ENCODE results near the gene OPRM1.

The OPRM1 gene

DNA sequence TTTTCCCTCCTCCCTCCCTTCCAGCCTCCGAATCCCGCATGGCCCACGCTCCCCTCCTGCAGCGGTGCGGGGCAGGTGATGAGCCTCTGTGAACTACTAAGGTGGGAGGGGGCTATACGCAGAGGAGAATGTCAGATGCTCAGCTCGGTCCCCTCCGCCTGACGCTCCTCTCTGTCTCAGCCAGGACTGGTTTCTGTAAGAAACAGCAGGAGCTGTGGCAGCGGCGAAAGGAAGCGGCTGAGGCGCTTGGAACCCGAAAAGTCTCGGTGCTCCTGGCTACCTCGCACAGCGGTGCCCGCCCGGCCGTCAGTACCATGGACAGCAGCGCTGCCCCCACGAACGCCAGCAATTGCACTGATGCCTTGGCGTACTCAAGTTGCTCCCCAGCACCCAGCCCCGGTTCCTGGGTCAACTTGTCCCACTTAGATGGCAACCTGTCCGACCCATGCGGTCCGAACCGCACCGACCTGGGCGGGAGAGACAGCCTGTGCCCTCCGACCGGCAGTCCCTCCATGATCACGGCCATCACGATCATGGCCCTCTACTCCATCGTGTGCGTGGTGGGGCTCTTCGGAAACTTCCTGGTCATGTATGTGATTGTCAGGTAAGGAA is at the start of gene OPRM1:
TSS of gene OPRM1 (plus strand) at position 10 of the 612 bp plus-strand sequence. CDS start at position 315, 305 bp downstream.
- no peak for TF ChIP-seq GATA2 (IDR thresholded peaks at IDR 0.05; ENCODE audit: low read depth, low read length)
- no peak for TF ChIP-seq GATA3 (IDR thresholded peaks at IDR 0.05; ENCODE audit: low read depth, low read length)

DNA sequence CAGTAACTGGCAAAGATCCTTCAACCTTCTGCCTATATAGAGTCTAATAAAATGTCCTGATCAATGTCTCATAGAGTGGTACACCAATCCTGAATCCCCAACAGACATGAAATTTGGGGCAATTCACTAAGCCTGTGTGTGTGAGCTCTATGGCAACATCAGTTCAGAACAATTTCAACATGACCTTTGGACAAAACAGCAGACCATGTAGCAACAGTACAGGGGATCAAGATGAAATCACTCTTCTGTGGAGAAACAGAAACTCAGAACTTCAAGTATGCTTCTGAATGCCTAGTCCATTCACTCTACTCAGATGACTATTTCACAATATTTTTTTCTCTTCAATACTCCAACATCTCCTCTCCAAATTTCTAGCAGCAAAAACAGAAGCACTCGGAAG is 49.1 kb upstream of the OPRM1 start:
- no peak for TF ChIP-seq GATA2 (IDR thresholded peaks at IDR 0.05; ENCODE audit: low read depth, low read length)
- no peak for TF ChIP-seq GATA3 (IDR thresholded peaks at IDR 0.05; ENCODE audit: low read depth, low read length)

DNA sequence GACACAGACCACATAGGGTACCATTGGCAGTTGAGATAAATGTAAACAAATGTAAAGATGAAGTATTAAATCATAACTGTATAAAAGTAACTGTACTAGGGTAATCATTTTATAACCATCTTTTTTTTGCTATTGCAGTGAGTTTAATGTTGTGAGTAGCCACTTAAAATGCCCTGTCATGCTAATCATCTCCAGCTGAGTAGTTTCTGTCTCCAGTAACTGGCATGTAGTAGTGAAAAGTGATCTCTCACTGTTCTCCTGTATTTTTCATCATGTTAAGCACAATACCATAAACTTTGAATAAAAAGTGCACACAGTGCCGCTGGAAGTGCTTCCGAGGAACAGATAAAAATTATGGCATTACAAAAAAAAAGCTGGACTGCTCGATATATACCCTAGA is 45.0 kb upstream of the OPRM1 start:
- TF ChIP-seq GATA2 (IDR thresholded peaks at IDR 0.05; ENCODE audit: low read depth, low read length) (no peak), GATA3 (IDR thresholded peaks at IDR 0.05; ENCODE audit: low read depth, low read length) (no peak)

DNA sequence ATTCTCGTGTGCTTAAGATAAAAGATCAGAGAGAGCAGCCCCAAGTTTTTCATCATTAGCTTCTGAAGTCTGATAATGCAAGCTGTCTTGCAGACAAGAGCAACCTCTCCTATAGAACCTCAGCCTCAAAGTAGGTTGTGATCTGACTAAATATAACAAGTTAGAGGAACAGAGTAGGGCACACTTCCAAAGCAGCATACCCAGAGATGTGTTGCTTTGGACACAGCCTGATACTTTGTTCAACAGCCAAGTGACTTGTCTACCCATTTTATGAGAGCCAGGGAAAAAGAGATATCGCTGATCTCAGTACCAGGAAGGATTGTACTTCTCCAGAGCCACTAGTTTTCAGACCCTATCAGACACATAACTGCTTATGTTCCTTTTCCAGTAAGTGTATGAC is 44.2 kb upstream of the OPRM1 start:
- TF ChIP-seq GATA2 (IDR thresholded peaks at IDR 0.05; ENCODE audit: low read depth, low read length) (no peak), GATA3 (IDR thresholded peaks at IDR 0.05; ENCODE audit: low read depth, low read length) (no peak)

DNA sequence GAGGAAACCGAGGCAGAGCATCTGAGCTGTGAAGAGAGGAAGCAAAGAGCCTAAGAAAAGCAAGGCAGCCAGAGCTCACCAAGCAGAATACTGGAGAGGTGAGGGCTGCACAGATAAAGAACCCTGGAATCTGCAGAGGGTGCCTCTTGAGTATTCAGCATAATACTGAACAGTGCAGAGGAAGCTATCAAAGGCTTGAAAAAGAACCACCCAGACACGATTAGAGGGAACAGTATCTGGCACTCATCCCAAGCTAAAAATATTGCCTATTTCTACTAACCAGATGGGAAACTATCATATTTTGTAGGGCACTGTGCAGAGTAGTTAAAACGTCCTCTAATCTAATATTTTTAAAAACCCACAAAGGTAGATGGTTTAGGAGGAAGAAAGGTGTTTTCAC is 41.8 kb upstream of the OPRM1 start:
- TF ChIP-seq GATA3 (IDR thresholded peaks at IDR 0.05; ENCODE audit: low read depth, low read length): no peak
- TF ChIP-seq GATA2 (IDR thresholded peaks at IDR 0.05; ENCODE audit: low read depth, low read length): no peak

DNA sequence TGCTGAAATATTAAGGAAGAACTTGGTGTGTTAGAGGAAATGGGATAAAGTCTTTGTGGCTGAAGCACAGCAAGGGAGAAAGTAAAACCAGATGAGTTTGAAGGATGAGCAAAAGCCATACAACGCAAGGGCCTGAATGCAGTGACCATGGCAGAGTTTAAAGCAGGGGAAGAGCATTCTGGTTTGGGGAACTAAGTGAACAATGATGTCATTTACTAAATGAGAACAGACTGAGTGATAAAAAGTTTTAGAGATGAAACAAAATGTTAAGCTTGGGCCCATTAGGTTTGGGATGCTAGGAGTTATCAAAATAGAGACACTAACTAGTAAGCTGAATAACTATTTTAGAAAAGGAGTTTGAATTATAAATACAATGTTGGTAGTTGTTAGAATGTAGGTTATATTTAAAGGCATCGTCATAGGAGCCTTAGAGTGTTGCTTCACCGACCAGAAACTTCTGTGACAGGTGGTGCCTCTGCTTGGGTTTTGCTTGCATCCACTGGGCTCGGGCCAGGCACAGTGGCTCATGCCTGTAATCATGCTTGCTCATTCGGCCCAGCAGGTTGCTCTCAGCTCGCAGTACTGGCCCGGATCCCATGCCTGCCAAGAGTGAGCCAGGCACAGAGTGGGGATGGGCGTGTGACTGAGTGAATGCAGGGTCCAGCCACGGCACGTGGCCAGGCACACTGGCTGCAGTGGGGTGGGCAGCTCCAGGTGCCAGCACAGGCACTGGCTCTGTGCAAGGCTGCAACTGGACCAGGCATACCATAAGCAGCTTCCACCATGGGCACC is 37.4 kb upstream of the OPRM1 start:
- TF ChIP-seq GATA2 (IDR thresholded peaks at IDR 0.05; ENCODE audit: low read depth, low read length): no peak
- TF ChIP-seq GATA3 (IDR thresholded peaks at IDR 0.05; ENCODE audit: low read depth, low read length): no peak

DNA sequence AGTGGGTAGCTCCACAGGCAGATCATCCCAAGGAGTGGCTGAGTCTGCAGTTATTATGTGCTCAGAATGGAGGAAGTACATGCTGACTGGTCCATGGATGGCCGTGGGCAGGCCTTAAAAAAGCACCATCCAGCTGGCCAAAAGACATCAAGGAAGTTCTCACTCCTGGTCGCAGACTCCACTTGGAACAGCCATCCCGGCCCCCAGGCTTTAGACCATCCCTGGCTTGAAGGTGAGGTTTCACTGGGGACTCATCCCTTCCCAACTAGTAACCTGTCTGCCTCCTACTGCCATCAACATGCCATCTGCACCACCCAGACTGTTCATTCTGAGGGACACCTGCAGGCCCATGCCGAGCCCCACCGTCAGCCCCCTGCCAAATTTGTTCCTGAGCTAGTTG is 36.1 kb upstream of the OPRM1 start:
- no peak for TF ChIP-seq GATA2 (IDR thresholded peaks at IDR 0.05; ENCODE audit: low read depth, low read length)
- TF ChIP-seq GATA3 (IDR thresholded peaks at IDR 0.05; ENCODE audit: low read depth, low read length): no peak

DNA sequence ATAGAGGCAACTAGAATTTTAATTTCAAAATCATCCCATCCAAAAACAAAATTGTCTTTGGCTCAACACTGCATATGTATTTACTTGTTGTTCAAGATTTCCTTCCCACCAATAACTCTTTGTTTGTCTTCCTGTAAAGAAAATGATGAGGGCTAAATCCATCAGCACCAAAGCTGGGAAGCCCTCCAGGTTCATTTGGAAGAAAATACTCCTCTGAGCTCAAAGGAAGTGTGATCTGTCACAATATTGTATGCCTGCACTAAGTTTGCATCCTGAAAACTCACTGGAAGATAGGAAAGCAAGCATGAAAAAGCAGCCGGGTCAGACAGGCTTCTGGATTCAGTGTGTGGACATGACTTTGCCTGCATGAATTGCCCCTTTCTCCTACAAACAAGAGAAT is 28.7 kb upstream of the OPRM1 start:
- TF ChIP-seq GATA3 (IDR thresholded peaks at IDR 0.05; ENCODE audit: low read depth, low read length): no peak
- TF ChIP-seq GATA2 (IDR thresholded peaks at IDR 0.05; ENCODE audit: low read depth, low read length): no peak

DNA sequence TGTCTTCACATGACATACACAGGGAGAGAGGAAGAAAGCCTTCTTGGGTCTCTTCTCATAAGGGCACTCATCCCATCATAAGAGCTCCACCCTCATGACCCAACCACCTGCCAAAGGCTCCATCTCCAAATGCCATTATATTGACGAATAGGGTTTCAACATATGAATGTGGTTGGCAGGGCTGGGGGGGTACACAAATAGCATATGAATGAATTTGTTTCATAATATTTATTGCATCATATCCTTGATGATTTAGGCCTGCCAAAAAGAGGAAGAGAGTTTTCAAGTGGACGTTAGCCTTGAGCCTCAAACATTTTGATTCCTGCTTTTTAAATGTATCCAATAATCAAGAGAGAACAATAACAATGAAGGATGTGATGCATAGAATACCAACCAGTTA is 26.2 kb upstream of the OPRM1 start:
- TF ChIP-seq GATA2 (IDR thresholded peaks at IDR 0.05; ENCODE audit: low read depth, low read length): no peak
- TF ChIP-seq GATA3 (IDR thresholded peaks at IDR 0.05; ENCODE audit: low read depth, low read length): no peak

DNA sequence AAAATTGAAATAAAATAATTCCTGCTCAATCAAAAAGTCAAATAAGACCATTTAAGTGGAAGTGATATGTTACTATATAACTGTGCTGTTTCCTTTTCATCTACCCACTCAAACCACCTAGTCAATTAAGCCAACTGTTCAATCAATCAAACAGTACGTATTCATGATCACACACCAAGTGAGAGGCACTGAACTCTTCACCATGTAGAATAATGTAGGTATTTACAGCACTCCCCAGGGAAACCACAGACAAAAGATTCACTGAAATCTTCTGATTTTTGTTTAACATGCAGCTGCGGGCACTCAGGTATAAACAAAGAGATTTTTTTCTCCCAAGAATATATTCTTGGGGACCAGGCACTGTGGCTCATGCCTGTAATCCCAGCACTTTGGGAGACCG is 21.3 kb upstream of the OPRM1 start:
- TF ChIP-seq GATA3 (IDR thresholded peaks at IDR 0.05; ENCODE audit: low read depth, low read length) (no peak), GATA2 (IDR thresholded peaks at IDR 0.05; ENCODE audit: low read depth, low read length) (no peak)

DNA sequence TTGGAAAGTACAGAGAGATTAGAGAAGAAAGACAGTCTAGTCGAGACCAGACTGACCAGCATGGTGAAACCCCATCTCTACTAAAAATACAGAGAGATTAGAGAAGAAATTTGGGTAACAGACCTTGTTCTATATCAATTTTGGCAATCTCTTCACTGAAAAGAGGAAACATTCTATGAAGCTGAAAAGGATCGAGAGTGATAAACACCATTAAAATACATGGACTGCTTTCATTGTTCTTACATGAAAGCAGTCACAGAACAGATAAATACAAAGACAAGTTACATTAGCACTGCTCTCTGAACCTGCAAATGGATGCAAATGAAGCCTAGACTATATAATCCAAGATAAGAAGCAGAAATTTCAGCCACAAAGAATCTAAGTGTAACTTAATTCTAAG is 8.4 kb upstream of the OPRM1 start:
- TF ChIP-seq GATA3 (IDR thresholded peaks at IDR 0.05; ENCODE audit: low read depth, low read length) (peak; percentile 96), GATA2 (IDR thresholded peaks at IDR 0.05; ENCODE audit: low read depth, low read length) (peak; percentile 84)

DNA sequence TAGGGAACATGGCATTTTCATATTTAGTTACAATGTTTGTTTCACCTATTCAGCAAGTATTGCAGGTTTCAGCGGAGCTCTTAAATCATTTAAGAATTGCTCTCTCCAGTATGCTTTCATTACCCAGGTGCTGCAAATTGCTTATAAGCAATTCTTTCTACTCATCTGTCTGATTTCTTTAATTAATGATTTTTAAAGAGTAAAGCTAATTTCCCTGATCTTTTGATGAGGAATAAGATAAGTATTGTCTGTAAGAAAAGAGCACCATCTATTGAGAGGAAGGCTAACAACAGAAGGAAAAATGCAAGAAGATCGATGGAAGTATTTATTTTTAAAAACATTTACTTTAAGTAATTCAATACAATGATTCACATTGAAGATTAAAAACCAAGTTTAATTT is 2.0 kb downstream of the OPRM1 start:
- peak; percentile 47 for TF ChIP-seq GATA2 (IDR thresholded peaks at IDR 0.05; ENCODE audit: low read depth, low read length)
- TF ChIP-seq GATA3 (IDR thresholded peaks at IDR 0.05; ENCODE audit: low read depth, low read length): peak; percentile 78

DNA sequence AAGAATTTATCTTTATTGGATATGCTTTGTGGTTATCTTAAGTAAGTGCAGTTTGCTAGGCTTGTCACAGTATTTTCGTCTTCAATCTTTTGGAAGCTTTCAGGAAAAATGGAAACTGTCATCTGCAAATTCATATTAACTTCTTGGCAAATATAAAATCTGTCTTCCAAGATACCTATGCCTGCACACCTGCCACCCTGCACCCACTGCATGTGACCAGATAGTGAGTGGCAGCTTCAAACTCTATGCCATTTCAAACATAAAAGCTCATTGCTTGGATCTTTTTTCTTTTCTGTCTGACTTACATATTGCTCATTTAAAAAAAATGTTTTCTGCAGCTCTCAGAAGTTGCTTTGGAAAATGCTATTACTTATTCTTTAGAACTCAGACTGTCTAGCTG is 14.1 kb downstream of the OPRM1 start:
- no peak for TF ChIP-seq GATA3 (IDR thresholded peaks at IDR 0.05; ENCODE audit: low read depth, low read length)

DNA sequence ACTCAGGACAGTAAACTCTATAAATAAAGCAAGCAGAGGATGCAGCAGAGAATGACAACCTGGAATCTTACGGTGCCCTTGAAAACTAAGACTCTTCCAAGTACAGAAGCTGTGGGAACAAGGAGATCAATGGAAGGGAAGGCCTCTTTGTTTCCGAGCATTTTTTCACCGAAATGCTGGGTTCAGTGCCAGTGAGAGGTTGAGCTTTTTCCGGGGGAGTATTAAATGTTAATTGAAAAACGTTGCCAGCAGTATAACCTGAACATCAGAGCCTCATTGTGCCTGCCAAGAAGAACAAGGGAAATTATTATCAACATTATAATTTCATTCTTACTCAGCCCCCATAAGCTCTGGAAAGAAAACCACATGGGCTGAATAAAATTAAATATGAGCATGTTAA is 17.5 kb downstream of the OPRM1 start:
- no peak for TF ChIP-seq GATA3 (IDR thresholded peaks at IDR 0.05; ENCODE audit: low read depth, low read length)
- no peak for TF ChIP-seq GATA2 (IDR thresholded peaks at IDR 0.05; ENCODE audit: low read depth, low read length)

DNA sequence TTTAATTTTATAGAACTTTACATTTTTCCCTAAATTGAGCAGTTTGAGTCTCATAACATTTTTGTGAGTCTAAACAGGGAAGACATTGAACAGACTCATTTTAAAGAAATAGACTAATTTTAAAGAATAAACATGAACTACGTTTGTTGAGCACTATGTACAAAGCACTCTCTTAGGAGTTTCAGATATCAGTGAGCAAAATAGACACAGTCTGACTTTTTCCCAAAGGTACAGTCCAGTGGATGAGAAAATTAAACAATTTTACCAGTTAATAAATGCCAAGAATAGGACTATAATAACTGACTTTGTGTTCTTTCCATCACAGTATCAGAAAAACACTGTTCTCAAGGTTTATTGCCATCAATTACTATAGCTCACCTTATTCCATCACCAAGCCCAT is 18.1 kb downstream of the OPRM1 start:
- TF ChIP-seq GATA3 (IDR thresholded peaks at IDR 0.05; ENCODE audit: low read depth, low read length) (no peak), GATA2 (IDR thresholded peaks at IDR 0.05; ENCODE audit: low read depth, low read length) (no peak)

Data from SH-SY5Y (cell line).